T47D (cell line): Measurements from ENCODE around the gene PTX4.
"Not testable (repeated sequence)": the region's sequence is repeated elsewhere in the genome, so short reads cannot be mapped to it uniquely, and the experiment has no call there.

Experiments used
- DNase-seq, 2 experiments: peaks; one replicate each; pipeline versions ENCODE4 v3.0.0 to v3.0.0-alpha.2; 2011 to 2012; ENCODE audit warnings: low read depth in 1 of 2, low spot score in 1 of 2
- JUND ChIP-seq: IDR thresholded peaks from 2 replicates; pipeline ENCODE4 v1.6.1; 2012; ENCODE audit warnings: low read depth
- in situ Hi-C: cut with HindIII; loops from 2 replicates; pipeline ENCODE4 v1.10.0; 2016; ENCODE audit warnings: low sequenced_read_pairs, low pct_unique_long_range_greater_than_20kb

Gene PTX4

DNA sequence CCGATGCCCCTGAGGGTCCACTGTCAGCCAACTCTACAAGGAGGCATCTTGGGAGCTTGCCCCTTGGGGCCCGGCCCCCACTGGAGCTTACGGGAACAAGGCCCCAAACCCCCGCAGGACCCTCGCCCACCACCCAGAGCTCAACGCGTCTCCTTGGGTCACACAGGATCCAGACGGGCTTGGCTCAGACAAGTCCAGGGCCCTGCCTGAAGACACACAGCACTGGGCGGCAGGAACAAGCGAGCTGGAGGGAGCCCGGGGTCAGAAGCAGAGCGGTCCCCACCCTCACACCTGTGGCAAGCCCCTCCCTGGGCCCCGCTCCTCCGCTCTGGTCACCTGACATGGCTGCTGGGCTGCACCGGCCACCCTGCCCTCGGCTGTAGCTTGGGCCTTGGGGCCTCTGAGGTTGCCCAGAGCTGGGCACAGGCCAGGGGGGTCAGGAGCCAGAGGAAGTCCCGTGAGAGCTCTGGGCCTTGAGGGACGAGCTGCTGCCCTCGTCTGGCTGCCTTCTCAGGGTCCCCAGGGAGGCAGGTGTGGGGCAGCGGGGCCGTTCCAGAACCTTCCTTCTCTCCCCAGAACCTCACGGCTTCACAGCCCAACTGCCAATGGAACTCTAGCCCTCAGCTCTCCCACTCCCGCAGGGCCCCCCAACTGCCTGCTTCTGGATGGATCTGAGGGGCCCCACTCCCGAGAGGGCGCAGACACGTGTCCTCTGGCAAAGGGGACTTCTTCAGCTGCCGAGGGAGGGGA, 44.6 kb downstream of the PTX4 start, which contains the start of gene CCDC154:
Gene CCDC154, minus strand, starts transcription at position 577 of the 750 bp plus-strand sequence. Its CDS starts 234 bp downstream, at position 343.
- TF ChIP-seq JUND, result no peak
- in situ Hi-C loops, result no loop called here
- DNase-seq, result no peak

DNA sequence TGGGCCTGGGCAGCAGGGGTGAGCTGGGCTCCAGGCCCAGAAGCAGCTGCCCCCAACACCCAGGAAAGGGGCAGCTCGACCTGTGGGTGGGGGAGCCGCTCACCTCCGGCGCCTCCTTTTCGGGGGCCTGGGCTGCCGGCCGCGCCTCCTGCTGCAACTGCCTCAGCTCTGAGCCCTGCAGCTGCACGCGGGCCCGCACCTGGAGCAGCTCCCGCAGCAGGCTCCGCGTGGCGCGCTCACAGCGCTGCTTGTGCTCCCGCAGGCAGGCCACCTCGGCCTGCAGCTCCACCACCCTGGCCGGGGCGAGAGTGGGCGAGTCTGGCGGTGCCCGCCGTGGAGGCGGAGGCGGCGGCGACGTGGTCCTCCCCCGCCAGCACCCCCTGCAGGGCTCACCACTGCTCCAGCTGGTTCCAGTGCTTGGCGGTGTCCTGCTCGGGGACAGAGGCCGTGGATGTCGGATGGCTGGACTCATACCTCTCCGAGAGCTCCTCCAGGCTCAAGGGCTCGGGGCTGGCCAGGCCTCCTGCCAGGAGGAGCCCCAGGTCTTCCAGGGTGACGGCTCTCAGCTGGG, 45.3 kb downstream of the PTX4 start:
- TF ChIP-seq JUND, result no peak
- DNase-seq, result no peak
- in situ Hi-C loops, result no loop called here

DNA sequence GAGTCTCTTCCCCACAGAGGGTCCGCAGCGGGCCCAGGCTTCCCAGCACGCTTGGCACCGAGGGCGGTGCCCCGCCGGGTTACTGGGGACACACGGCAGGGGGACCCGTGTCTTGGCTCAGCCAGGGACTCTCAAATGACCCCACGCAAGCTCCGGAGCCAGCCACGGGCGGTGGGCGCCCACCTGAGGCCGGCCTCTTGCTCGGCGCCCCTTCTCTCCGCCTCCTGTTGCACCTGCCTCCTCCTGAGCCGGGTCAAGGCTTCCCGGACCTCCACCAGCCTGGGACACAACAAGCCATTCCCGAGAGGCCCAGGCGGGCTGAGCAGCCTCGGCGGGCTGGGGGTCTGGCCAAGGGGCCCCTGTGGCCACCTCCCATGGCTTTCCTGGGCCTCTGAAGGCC, 46.0 kb downstream of the PTX4 start:
- DNase-seq, result no peak
- in situ Hi-C loops, result no loop called here
- no peak for TF ChIP-seq JUND

DNA sequence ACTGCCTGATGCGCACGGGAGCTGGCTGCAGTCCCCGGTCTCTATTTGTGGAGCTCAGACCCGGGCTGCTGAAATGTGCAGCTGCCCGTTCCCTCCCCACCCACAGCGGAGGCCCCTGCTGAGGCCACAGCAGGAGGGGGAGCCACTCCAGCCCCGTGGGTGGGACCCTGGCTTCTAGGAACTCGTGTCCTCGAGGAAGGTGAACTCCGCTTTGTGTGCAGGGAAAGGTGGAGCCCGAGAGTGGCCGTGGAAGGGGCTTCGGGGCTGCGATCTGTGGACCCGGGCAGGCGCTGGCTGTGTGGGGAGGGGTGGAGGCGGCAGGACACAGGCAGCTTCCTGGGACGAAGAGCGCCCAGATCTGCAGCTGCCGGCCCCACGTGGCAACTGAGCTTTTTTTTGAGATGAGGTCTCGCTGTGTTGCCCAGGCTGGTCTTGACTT, 47.3 kb downstream of the PTX4 start:
- in situ Hi-C loops, result no loop called here
- no peak for DNase-seq
- TF ChIP-seq JUND, result no peak

DNA sequence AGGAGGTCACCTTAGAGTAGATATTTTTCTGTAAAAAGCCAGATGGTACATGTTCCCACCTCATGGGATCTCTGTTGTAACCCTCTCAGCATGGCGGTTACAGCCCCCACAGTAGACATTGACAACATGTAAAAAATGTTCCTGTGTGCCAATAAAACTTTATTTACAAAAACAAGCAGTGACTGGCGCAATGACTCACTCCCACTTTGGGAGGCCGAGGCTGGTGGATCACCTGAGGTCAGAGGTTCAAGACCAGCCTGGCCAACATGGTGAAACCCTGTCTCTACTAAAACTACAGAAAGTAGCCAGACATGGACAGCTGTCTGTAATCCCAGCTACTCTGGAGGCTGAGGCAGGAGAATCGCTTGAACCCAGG, 49.1 kb downstream of the PTX4 start:
- DNase-seq, in situ Hi-C loops: not testable (repeated sequence)

DNA sequence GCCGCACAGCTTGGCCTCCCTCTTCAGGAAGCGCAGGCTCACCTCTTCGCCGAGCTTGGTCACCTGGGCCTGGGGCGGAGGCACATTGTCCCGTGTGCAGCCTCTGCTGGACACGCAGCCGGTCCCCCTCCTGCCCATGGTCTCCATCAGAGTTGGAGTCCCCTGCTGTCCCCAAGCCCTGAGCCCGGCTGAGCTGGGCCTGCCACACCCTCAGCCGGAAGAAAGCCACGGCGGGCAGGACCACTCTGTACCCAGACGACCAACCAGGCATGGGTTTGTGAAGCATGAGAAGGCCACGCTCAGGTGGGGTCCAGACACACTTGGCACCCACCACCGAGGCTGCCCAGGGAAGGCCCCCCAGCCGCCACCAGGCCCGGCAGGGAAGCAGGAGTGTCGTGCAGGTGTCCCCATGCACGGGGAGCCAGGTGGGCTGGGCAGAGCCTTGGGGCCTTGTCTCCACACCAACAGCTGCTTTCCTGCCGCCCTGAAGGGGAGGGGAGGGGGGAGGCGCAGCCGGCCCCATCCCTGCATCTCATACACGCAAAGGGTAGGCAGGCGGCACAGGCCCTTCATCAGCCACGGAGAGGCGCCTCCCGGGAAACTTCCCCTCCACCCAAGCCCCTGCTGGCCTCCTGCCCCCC, 49.6 kb downstream of the PTX4 start:
- TF ChIP-seq JUND, result no peak
- in situ Hi-C loops, result no loop called here
- DNase-seq, result no peak

DNA sequence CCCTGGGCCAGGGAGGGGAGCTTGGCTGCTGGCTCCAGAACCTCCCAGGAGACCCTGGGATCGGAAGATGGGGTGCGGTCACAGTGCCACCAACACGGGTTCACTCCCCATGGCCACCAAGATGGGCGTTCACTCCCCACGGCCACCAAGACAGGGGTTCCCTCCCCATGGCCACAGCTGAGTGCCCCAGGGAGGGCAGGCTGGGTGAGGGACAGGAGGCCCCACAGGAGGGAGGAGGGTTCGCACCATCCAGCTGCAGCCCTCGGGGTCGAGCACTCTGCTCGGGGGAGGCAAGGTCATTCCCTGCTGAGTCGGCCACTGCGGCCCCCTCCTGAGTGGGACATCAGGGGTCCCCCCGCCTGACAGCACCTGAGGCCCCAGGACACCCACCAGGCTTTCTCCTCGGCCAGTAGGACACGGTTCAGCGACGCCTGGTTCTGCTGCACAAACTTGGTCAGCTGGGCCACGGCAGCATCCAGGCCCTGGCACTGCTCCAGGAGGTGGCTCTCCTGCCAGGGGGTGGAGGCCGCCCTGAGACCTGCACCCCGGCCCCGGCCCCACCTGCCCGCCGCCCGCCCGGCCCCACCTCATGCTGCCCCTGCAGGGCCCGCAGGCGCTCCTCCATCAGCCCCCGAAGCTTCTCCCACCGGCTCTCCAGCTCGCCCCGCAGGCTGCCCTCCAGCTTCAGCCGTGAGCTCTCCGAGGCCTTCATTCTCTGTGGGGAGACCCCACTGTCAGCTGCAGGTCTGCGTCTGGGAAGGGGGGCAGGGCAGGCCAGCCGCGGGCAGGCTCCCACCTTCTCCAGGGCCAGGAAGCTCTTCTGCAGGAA, 50.3 kb downstream of the PTX4 start:
- in situ Hi-C loops, result no loop called here
- no peak for TF ChIP-seq JUND
- DNase-seq, result no peak

DNA sequence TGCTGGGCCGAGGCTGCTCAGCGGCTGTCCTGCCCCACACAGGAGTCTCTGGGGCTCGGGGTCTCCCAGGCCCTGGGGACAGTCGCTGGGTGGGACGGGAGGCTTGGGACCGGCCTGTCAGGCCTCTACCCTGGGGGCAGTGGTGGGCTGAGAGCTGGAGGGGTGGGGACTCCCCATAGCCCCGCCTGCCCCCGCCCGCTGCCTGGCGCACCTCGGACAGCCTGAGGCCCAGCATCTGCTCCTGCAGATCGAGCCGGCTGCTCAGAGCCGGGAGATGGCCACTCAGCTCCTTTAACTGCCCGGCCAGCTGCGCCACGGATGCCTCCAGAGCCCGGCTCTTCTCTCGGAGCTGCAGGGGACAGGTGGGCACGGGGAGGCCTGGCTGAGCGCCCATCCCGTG, 51.1 kb downstream of the PTX4 start:
- in situ Hi-C loops, result no loop called here
- TF ChIP-seq JUND, result no peak
- DNase-seq, result no peak

DNA sequence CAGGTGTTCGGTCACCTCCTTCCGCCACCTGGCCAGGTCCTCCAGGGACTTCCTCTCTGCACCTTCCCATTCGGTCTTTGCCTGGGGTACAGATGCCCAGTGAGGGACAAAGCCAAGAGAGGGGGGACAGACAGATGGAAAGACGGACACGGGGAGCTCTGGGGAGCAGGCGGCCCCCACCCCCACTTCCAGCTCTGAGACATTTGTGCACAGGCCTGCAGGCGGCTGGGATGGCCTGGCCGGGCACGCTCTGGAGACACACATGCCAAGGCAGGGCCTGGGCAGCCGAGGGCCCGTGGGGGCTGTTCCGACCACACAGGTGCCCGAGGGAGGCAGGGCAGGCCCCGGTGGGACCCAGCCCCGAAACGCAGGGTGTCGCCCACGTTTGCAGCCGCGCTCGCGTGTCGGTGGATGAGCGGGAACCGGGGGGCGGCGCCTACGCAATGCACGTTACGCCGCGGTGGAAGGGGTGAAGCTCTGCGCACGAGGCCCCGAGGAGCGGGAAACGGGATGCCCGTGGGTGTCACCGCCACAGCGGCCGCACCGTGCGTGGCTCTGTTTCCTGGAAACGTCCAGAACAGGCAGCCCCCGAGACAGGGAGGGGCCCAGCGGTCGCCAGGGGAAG, 51.9 kb downstream of the PTX4 start:
- in situ Hi-C loops, result no loop called here
- no peak for DNase-seq
- TF ChIP-seq JUND, result no peak

DNA sequence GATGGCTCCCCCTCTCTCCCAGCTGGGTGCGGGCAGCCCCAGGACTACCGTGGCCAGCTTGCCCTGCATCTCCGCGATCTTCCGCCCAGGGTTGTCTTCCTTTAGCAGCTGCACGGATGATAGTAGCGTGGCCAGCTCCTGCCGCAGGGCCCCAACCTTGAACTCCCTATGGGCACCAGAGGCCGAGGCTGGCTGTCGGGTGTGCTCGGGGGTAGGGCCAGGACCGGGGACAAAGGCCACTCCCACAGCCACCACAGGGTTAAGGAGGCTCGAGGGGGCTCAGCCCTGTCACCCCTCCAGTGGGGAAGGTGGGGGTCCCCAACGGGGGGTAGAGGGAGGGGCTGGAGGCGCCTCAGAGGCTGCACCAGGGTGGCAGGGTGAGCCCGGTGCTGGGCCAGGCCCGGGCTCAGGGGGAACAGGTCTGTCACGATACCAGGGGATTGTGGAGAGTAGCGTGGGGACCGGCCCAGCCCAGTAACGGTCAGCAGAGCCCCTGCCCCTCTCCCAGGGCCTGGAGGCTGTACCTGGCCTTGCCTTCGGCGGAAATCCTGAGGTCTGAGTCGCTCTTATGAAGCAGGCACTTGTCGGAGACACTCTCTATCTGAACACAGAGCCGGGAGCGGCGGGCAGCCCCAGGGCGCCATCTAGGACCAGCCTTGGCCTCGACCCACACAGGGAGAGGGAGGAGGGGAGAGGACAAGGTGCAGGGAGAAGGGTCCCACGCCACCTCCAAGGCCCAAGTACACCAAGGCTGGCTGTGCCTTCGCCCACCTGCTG, 52.6 kb downstream of the PTX4 start:
- no peak for DNase-seq
- in situ Hi-C loops, result no loop called here
- TF ChIP-seq JUND, result no peak
